HepG2 (cell line): ENCODE data around the gene UBE2QL1. TPM values are rescaled to one million over a fixed set of nuclear protein-coding genes. Genes with fewer than 3 reads are reported as not detected.

Experiments used
- ATAC-seq: fragments of 200-7000 bp; cut with Tn5 transposase; 3 replicates; pipeline ENCODE4 v1.9.1; 2020; ENCODE audit warnings: mild to moderate bottlenecking, moderate library complexity
- BruUV-seq: library from RNA; stranded (reverse); fragments of 400-500 nt; replicated peaks from 2 replicates; lab custom pipeline; 2021; lab: Mats Ljungman, UMichigan
- CTCF ChIA-PET: fragments of 300-600 bp; formaldehyde crosslinking; extraction: SDS; loops from one replicate; lab custom pipeline; 2021; ENCODE audit warnings: low total read pairs, inconsistent platforms, low intra/inter-chr PET ratio; lab: Yijun Ruan, JAX
- POLR2A ChIA-PET: fragments of 350-600 bp; sonication (Branson Sonifier 250); formaldehyde crosslinking; loops from one replicate; lab custom pipeline; 2020; ENCODE audit warnings: antibody characterized with exemption, inconsistent platforms; lab: Yijun Ruan, JAX
- DNase-seq: peaks from one replicate; pipeline ENCODE4 v3.0.0-alpha.2; 2015; ENCODE audit warnings: low spot score
- FAIRE-seq: peaks from 3 replicates; lab custom pipeline; 2011; peaks lifted over from hg19 to GRCh38; lab: Jason Lieb, UNC
- H2AFZ ChIP-seq: one replicate; pipeline ENCODE4 v1.6.1; 2011; ENCODE audit warnings: low read length, inconsistent platforms
- H3K27ac ChIP-seq: fragments of 300-600 bp; 3 replicates; pipeline ENCODE4 v1.8.0; 2011; ENCODE audit warnings: mixed run types, mild to moderate bottlenecking, mixed read lengths, low read length, inconsistent platforms; ENCODE audit not compliant: insufficient read depth; ENCODE audit errors: extremely low read length
- H3K27me3 ChIP-seq, 2 experiments: fragments of 200-600 bp in 1 of 2; 2 replicates in 1 of 2; 3 replicates in 1 of 2; pipeline versions ENCODE4 v1.6.0 to v1.8.0; 2011; ENCODE audit warnings: low read length in 2 of 2, mild to moderate bottlenecking in 2 of 2, moderate library complexity in 2 of 2, inconsistent platforms in 1 of 2; ENCODE audit not compliant: insufficient read depth in 2 of 2, control insufficient read depth in 1 of 2
- H3K36me3 ChIP-seq, 2 experiments: fragments of 200-600 bp in 1 of 2; replicated peaks in 1 of 2; 2 replicates in 1 of 2; 3 replicates in 1 of 2; pipeline versions ENCODE4 v1.5.1 to v1.8.0; 2011; ENCODE audit warnings: low read length in 2 of 2, inconsistent platforms in 1 of 2; ENCODE audit not compliant: insufficient read depth in 2 of 2, control insufficient read depth in 1 of 2
- H3K4me1 ChIP-seq: 2 replicates; pipeline ENCODE4 v1.5.1; 2012; ENCODE audit warnings: low read length, inconsistent platforms; ENCODE audit not compliant: insufficient read depth
- H3K4me2 ChIP-seq: 2 replicates; pipeline ENCODE4 v1.6.0; 2011; ENCODE audit warnings: low read depth, low read length, inconsistent platforms
- H3K4me3 ChIP-seq, 3 experiments: fragments of 200-600 bp in 1 of 3; sonication (generic), shearing (Covaris generic) in 1 of 3; replicated peaks in 1 of 3; 2 replicates each; pipeline ENCODE4 v1.5.1; 2011 to 2016; ENCODE audit warnings: low read length in 3 of 3, inconsistent platforms in 2 of 3, low read depth in 2 of 3, mild to moderate bottlenecking in 2 of 3, control low read depth in 1 of 3, mixed read lengths in 1 of 3; ENCODE audit not compliant: insufficient read depth in 1 of 3
- H3K79me2 ChIP-seq: one replicate; pipeline ENCODE4 v1.6.1; 2011; ENCODE audit warnings: low read length, inconsistent platforms; ENCODE audit not compliant: insufficient read depth
- H3K9ac ChIP-seq: 2 replicates; pipeline ENCODE4 v1.6.0; 2011; ENCODE audit warnings: mild to moderate bottlenecking, low read depth, low read length, inconsistent platforms; ENCODE audit not compliant: insufficient read depth
- H3K9me3 ChIP-seq: 2 replicates; pipeline ENCODE4 v1.5.1; 2012; ENCODE audit warnings: mild to moderate bottlenecking, low read length
- H4K20me1 ChIP-seq: 2 replicates; pipeline ENCODE4 v1.6.0; 2011; ENCODE audit warnings: inconsistent platforms, mild to moderate bottlenecking, low read length, moderate library complexity; ENCODE audit not compliant: insufficient read depth
- FOXO4 ChIP-seq: sonication (generic); formaldehyde crosslinking; conservative IDR thresholded peaks from 2 replicates; pipeline ENCODE4 v1.8.1; 2023; ENCODE audit warnings: missing genetic modification reagents
- HNF4A ChIP-seq: sonication (generic); formaldehyde crosslinking; IDR thresholded peaks from 2 replicates; pipeline ENCODE4 v1.4.0; 2020; ENCODE audit warnings: missing genetic modification reagents
- NFRKB ChIP-seq: fragments of 450-650 bp; IDR thresholded peaks from 2 replicates; pipeline ENCODE4 v1.6.1; 2017
- ZNF598 ChIP-seq: sonication (generic); formaldehyde crosslinking; IDR thresholded peaks from 2 replicates; pipeline ENCODE4 v1.5.1; 2020; ENCODE audit warnings: mild to moderate bottlenecking, missing genetic modification reagents, borderline replicate concordance
- WGBS: methylation state at CpG from one replicate; pipeline ENCODE4 v1.1.6; 2017; ENCODE audit warnings: low lambda C conversion rate; 5-methylcytosine and 5-hydroxymethylcytosine counted together
- in situ Hi-C: cut with HindIII; loops from 2 replicates; pipeline ENCODE4 v1.10.0; 2017; ENCODE audit warnings: low pct_unique_long_range_greater_than_20kb; ENCODE audit not compliant: extremely low pct_ligation_motif_present
- intact Hi-C: fragments of 100-400 bp; cut with micrococcal nuclease; formaldehyde crosslinking; loops from one replicate; pipeline ENCODE4 v1.10.0; 2022; ENCODE audit not compliant: unreplicated experiment
- polyA plus RNA-seq, 8 experiments: library from polyadenylated mRNA; depleted of rRNA in 3 of 8; stranded (reverse) in 7 of 8; unstranded in 1 of 8; fragments of >200 nt; fragmentation: Illumina TruSeq in 4 of 8; extraction: Trizol in 4 of 8; gene quantifications; 2 replicates each; pipeline versions ENCODE4 v1.2.1 to v1.2.3, GENCODE V29; 2011 to 2016; ENCODE audit warnings: low read depth in 4 of 8, missing spikeins in 1 of 8, mixed read lengths in 1 of 8; ENCODE audit not compliant: insufficient read depth in 1 of 8
- total RNA-seq, 5 experiments: library from RNA; depleted of rRNA; stranded (reverse); fragments of >200 nt; fragmentation: Illumina TruSeq; extraction: Trizol; gene quantifications; 2 replicates each; pipeline ENCODE4 v1.2.3, GENCODE V29; 2016; ENCODE audit warnings: low read depth in 1 of 5
- TF ChIP-seq, protein P1 (sequence below): sonication (generic); formaldehyde crosslinking; IDR thresholded peaks from 2 replicates; pipeline ENCODE4 v1.4.0; 2020; ENCODE audit warnings: missing genetic modification reagents, borderline replicate concordance

The UBE2QL1 gene
- total and polyA plus RNA-seq, 2 of the 13 experiments (the other 11 are each of a cell fraction or from before 2014, with no cell fraction given) = not detected

- TF ChIP-seq, protein P1, sequence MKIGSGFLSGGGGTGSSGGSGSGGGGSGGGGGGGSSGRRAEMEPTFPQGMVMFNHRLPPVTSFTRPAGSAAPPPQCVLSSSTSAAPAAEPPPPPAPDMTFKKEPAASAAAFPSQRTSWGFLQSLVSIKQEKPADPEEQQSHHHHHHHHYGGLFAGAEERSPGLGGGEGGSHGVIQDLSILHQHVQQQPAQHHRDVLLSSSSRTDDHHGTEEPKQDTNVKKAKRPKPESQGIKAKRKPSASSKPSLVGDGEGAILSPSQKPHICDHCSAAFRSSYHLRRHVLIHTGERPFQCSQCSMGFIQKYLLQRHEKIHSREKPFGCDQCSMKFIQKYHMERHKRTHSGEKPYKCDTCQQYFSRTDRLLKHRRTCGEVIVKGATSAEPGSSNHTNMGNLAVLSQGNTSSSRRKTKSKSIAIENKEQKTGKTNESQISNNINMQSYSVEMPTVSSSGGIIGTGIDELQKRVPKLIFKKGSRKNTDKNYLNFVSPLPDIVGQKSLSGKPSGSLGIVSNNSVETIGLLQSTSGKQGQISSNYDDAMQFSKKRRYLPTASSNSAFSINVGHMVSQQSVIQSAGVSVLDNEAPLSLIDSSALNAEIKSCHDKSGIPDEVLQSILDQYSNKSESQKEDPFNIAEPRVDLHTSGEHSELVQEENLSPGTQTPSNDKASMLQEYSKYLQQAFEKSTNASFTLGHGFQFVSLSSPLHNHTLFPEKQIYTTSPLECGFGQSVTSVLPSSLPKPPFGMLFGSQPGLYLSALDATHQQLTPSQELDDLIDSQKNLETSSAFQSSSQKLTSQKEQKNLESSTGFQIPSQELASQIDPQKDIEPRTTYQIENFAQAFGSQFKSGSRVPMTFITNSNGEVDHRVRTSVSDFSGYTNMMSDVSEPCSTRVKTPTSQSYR (CRISPR knock-in tag) = no peak
- TF ChIP-seq FOXO4 (CRISPR knock-in tag) (no peak), ZNF598 (CRISPR knock-in tag) (no peak)
- TF ChIP-seq, all 625 proteins: peak for 0
Measured at GRCh38 chr5:6442333-6442732, 6.3 kb upstream of the UBE2QL1 start (continued).

- ChIA-PET CTCF (no interaction called here), POLR2A (no interaction called here)
- H3K4me1 ChIP-seq = no peaks in the 10 kb centered on the region
- no peak overlapping the region for H3K4me2 ChIP-seq
- 12% methylated on average over 5 of the region's 5 CpGs for WGBS
- H3K9ac ChIP-seq = no peak overlapping the region
- H3K79me2 ChIP-seq = no peaks in the 10 kb centered on the region
- no peaks in the 10 kb centered on the region; the same call in 1 of the 2 replicates for H3K9me3 ChIP-seq
- no peak overlapping the region for H3K27ac ChIP-seq
- DNase-seq (no peak), FAIRE-seq (no peak), ATAC-seq (no peak)
- no peaks in the 10 kb centered on the region for H4K20me1 ChIP-seq
- H2AFZ ChIP-seq = no peak overlapping the region
- in situ Hi-C loops = no loop called here
- no peak for TF ChIP-seq NFRKB
- TF ChIP-seq HNF4A (CRISPR knock-in tag) = no peak
- TF ChIP-seq, all 625 proteins: peak for 0
- Histone ChIP-seq H3K27me3 (no peaks in the 10 kb centered on the region), H3K36me3 (no peaks in the 10 kb centered on the region), H3K4me3 (no peak overlapping the region)
- BruUV-seq = no TSS peak
- intact Hi-C loops = no loop called here
Measured at GRCh38 chr5:6443326-6443725, 5.3 kb upstream of the UBE2QL1 start.
